DMS53 treated with DMSO at 0.1 percent for 48 hours (cell line): ENCODE measurements around the gene SMARCAL1.
A peak's percentile ranks its signal among the peaks of the same experiment; 100 is the strongest.

Source experiments
- DNase-seq: peaks from one replicate; lab custom pipeline; 2025; ENCODE audit not compliant: unreplicated experiment; lab: John Stamatoyannopoulos, UW

SMARCAL1 gene

DNA sequence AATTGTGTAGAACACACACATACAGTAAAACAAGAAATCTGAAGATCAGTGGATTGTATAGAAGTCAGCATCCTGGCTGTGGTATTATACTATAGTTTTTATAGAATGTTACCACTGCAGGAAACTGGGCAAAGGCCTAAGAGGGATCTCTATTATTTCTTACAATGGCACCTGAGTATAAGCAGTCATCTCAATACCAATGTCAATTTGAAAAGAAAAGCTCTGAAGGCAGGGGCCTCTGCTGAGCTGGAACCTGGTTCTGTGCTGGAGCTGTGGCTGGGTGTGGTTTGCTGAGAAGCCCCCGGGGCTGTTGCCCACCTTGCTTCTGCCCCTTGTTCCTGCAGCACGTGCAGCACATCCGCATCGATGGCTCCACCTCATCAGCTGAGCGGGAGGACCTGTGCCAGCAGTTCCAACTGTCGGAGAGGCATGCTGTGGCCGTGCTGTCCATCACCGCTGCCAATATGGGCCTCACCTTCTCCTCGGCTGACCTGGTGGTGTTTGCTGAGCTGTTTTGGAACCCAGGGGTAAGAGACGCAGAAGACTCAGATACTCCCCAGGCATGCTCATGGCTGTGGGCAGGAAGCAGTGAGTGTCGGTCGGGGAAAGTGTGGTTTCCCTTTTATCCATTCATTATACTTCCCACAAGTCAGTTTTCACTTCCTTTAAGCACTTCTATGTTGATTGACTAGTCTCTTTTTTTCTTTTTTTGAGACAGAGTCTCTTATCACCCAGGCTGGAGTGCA is 62.8 kb downstream of the SMARCAL1 start:
- DNase-seq, result no peak

- no peak for DNase-seq
Observed at GRCh38 chr2:216475767-216476166, 63.5 kb downstream of the SMARCAL1 start.

DNA sequence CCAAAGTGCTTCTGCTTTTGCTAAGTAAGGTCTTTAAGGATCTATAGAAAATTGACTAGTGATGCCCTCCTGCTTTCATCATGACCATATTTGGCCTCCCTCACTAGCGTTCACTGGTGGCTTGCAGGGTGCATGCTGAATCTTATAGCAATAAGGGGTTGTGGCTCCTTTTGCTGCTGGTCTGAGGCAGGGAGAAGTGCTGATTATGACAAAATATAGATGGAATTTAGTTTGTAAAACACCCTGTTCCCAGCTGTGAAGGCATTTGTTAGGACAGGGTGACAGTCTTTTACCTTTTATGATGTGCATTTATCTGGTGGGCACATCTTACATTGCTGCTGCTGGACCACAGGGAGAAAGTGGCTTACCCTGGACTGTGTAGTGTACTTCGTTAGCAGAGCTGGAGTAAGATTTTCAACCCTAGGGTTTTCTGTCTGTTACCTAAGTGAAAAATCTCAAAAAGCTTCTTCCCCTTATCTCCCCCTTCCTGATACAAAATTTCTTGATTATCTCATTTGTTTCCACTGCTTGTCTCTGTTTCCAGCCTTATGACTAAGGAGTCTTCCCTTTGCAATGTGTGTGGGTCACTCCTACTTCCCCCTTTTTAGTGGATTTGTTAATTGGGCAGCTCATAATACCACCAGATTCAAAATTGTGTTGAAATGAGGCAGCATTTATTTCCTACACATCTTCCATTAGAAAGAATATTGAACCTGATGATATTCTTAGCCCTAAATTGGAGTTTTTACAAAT is 65.2 kb downstream of the SMARCAL1 start:
- no peak for DNase-seq

- DNase-seq, result no peak
Observed at GRCh38 chr2:216478151-216478550, 65.9 kb downstream of the SMARCAL1 start.

DNA sequence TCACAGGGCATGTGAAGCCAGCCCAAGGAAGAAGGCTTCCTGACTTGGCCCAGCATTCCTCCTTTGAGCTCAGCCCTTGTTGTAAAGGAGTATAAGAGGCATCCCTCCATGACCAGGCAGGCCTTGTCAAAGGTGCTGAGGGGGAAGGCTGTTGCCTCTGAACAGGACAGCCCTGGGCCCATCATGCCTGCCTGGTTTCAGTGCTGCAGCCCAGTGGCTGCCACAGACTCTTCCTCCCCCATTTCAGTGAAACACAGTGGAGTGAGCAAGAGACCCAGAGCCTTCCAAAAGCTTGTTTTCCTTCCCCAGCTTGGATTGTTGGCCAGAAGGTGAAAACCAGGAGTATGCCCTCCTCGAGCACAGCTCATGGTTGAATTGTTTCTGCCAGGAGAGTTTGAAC is 66.5 kb downstream of the SMARCAL1 start:
- no peak for DNase-seq

GRCh38 chr2:216480221-216480620 is 67.9 kb downstream of the SMARCAL1 start:
- no peak for DNase-seq

DNA sequence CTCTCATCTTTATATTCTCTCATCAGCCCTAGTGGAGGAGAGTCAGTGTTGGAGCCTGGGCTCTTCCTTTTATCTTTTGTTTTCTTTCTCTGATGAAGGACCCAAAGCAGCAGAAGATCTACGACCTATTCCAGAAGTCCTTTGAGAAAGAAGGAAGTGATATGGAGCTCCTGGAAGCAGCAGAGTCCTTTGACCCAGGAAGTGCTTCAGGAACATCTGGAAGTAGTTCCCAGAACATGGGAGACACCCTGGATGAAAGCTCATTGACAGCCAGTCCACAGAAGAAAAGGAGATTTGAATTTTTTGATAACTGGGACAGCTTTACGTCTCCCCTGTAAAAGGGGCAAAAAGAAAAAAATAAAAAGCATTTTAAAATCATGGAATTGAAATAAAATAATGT is 70.4 kb downstream of the SMARCAL1 start:
- no peak for DNase-seq

- no peak for DNase-seq
Observed at GRCh38 chr2:216485237-216485636, 73.0 kb downstream of the SMARCAL1 start.

GRCh38 chr2:216485745-216486144 is 73.5 kb downstream of the SMARCAL1 start:
- DNase-seq, result no peak

DNA sequence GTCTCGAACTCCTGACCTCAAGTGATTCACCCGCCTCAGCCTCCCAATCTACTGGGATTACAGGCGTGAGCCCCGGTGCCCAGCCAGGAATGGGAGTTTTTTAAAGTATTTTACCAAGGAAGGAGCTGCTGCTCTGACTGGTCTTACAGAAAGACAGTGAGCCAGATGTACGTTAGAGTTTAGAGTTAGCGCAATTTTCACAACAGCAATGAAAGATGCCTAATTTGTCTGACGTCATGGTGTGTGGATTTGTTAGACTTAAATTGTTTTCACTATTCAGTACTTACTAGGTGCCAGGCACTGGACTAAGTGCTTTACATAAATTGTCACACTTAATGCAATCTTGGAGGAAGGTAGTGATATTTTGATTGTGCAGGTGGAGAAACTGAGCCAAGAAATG is 74.0 kb downstream of the SMARCAL1 start:
- DNase-seq, result no peak

DNA sequence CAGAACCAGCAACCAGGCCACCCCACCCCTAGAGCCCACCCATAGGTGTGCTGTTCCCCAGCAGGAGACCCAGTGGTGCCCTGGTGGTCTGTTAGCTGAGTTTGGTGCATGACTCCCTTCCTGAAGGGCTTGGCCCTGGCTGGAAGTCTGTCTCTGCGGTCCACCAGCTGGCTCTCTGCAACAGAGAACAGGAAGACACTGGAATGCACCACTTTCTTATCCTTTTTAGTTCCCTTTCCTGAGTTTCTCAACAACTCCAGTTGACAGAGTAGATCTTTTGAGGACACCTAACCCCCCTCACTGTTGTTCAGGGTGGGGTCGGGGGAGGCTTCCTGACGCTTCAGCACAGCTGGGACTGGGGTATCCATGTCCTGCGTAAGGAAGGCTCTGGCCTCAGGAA is 74.4 kb downstream of the SMARCAL1 start:
- no peak for DNase-seq

- no peak for DNase-seq
Observed at GRCh38 chr2:216490061-216490460, 77.8 kb downstream of the SMARCAL1 start.

DNA sequence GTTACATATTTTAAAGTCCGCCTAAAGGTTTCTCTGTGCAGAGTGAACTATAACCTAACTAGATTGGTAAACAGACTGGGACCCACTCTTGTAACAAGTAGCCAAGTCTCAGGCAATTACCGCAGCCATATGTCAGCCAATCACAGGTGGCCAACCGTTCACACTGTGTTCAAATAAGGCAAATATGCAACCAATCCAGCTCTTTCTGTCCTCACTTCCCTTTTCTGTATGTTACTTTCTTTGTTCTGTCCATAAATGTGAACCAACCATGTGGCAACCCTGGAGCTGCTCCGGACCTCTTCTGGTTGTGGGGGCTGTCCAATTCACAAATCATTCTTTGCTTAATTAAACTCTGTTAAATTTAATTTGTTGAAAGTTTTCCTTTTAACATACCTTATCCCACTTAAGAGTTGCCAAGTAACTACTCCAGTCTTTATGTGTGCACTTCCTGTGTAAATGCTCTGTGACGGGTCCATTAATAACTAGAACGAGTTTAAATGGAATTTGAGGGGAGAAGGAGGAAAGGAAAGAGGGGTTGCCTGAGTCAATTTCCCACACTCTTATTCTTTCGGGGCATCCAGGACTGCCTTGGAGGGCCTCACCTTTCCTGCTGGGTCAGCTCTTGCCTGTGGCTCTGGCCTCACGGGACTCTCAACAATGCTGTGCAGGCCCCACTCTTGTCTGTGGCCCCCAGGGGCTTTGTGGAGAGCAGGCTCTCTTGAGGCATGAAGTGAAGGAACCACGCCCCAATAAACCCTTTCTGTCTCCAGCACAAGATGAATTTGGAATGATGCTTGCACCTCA is 79.7 kb downstream of the SMARCAL1 start:
- no peak for DNase-seq

- no peak for DNase-seq
Observed at GRCh38 chr2:216492597-216493333, 80.5 kb downstream of the SMARCAL1 start.

GRCh38 chr2:216493334-216493685 is 81.0 kb downstream of the SMARCAL1 start:
- no peak for DNase-seq

- no peak for DNase-seq
Observed at GRCh38 chr2:216495656-216496055, 83.4 kb downstream of the SMARCAL1 start.

DNA sequence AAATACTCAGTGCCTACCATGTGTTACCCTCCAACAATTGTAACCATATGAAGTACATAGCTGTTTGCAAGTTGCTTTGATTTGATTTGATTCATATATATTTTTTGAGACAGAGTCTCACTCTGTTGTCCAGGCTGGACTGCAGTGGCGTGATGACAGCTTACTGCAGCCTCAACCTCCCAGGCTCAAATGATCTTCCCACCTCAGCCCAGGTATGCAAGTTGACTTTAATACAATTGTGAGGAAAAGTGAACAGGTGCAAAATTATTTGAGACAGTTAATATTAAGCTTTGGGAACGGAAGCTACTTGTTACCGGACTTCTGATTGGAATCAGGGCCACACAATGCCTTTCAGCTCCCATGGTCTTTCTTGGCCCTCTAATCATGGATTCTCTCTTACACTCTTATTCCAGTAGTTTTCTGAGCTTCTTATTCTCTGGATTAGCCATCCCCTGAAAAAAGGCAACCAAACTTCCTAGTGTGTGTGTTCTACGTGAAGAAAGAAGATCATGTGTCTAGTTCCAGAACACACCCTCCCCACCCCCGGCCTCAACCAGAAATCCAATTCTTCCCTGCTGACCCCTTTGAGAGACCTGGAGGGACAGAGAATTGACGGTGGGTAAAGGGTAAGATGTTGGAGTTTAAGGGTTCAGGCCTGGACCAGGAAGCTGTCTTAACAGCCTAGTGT is 85.2 kb downstream of the SMARCAL1 start:
- no peak for DNase-seq

DNA sequence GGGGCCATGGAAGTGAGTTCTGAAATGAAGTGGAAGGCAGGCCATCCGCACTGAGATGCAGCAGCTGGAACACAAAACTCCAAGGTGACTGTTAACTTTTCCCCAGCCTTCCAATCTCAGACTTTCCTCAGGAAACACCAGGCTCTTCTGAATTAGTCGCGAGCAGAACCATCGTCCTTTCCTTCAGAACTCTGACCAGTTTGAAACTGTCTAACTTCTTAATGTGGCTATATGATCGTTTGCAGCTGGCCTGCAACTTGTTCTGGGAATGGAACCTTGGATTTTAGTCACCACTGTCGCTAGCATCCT is 85.7 kb downstream of the SMARCAL1 start:
- no peak for DNase-seq

DNA sequence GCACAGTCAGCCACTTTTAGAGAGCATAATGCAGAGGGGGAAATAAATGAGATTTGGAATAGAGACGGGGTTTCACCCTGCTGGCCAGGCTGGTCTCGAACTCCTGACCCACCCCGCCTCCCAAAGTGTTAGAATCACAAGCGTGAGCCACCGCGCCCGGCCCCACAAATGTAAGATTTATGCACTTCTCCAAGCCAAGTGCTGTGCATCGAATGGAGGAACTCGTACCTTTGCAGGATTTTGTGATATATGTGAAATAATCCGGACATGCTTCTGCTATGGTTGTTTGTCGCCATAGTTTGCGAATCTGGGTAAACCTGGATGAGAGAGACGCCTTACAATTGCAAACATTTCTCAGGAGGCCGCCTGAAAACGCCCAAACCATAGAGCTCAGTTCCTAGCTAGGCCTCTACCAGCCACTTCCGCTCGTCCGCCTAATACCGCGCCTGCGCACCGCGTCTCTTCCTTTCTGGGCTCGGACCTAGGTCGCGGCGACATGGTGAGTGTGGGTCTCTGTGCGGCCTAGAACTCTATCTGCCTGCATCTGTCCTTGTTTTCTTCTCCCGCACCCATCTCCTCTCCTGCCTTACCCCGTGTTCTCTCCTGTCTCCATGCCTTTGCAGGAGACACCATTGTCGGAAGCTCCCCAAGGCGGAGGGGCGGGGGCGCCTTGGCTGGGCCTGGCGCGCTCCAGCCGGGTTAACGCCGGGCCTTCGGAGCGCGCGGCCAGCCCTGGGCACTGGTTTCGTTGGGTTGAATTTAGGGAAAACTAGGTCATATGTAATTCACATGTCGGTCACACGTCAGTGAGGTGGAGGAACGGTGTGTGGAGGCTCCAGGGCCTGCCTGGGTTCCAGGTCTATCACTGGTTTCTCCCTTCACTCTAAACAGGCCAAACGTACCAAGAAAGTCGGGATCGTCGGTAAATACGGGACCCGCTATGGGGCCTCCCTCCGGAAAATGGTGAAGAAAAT is 86.4 kb downstream of the SMARCAL1 start, which contains the start of gene RPL37A:
Gene RPL37A (plus strand): TSS at position 466 of the 974 bp plus-strand sequence. CDS start 31 bp downstream, at position 497.
- peak; percentile 87 for DNase-seq
